T47D (cell line): ENCODE measurements around the gene NMT1.

Experiments used
- DNase-seq, 2 experiments: peaks; one replicate each; pipeline versions ENCODE4 v3.0.0 to v3.0.0-alpha.2; 2011 to 2012; ENCODE audit warnings: low read depth in 1 of 2, low spot score in 1 of 2
- JUND ChIP-seq: IDR thresholded peaks from 2 replicates; pipeline ENCODE4 v1.6.1; 2012; ENCODE audit warnings: low read depth
- in situ Hi-C: cut with HindIII; loops from 2 replicates; pipeline ENCODE4 v1.10.0; 2016; ENCODE audit warnings: low sequenced_read_pairs, low pct_unique_long_range_greater_than_20kb

NMT1 gene

DNA sequence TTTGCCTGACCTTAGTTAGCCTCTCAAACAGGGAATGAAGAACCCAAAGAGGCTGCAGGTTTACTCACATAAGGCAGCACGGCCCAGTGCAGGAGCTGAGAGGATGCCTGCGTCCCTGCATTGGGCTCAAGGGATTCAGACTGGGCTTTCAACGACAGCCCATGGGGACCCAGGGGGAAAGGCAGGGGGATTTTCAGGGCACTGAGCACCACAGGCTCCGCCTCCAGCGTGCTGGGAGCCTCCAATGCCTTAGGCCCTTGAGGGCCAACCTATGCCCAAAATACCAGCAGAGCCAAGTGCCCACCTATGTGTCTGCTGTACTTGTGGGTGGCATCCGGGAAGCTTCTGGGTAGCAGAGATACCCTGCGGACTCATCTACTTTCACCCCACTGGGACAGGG is 32.0 kb upstream of the NMT1 start:
- DNase-seq: no peak
- in situ Hi-C loops: no loop called here
- no peak for TF ChIP-seq JUND

DNA sequence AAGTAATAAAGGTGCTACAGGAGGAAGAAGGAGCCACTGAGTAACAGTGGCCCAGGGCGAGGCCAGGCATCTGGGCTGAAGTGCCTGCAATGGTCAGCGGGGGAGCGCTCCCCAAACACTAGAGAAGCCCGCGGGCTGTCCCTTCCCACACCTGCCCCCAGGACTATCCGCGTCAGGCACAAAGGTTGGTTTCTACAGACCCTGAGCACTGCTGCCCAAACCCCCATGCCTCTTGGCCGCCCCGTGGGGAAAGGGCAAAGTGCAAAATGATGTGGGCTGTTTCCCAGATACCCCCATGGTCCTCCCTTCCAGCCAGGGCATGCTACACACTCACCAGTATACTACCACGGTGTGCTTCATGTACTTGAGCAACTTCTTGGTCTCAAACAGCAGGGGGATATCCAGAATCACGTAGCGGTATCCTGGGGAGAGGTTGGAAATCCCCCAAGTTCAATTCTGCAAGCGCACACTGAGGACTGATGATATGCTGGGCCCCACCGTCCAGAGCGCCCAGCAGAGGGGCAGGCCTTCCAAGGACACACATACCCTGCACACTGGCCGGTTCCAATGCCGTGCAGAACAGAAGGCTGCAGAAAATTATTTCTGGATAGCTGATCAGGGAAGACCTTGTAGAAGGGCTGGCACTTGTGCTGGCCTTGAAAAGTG is 31.2 kb upstream of the NMT1 start:
- TF ChIP-seq JUND: no peak
- in situ Hi-C loops: no loop called here
- no peak for DNase-seq

DNA sequence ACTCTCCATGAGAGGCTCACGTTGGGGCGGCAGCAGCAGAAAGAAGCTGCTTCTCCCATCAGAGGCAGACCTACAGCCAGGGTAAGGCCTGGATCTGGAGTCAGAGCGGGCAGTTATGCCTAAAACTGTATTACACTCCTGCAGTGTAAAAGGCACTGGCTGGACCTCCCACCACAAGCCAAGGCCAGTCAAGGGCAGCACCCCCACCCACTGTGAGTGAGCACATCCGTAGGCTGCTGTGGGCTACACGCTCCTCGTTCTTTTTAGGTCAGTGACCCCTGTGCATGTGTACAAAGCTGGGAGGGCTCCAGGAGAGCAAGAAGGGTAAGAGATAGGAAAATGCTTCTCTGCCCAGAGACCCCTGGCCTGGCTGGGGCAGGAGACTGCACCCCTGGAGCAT is 30.4 kb upstream of the NMT1 start:
- in situ Hi-C loops: no loop called here
- no peak for DNase-seq
- TF ChIP-seq JUND: no peak

GRCh38 chr17:45031231-45032173 is 29.6 kb upstream of the NMT1 start:
- no peak for TF ChIP-seq JUND
- DNase-seq: no peak
- in situ Hi-C loops: no loop called here

- DNase-seq: no peak
- in situ Hi-C loops: no loop called here
- TF ChIP-seq JUND: no peak
These were observed 29.0 kb upstream of the NMT1 start for GRCh38 chr17:45032174-45032541.

GRCh38 chr17:45034599-45034998 is 26.5 kb upstream of the NMT1 start:
- in situ Hi-C loops: no loop called here
- no peak for TF ChIP-seq JUND
- no peak for DNase-seq

GRCh38 chr17:45035848-45036247 is 25.3 kb upstream of the NMT1 start:
- in situ Hi-C loops: no loop called here
- no peak for TF ChIP-seq JUND
- DNase-seq: no peak

DNA sequence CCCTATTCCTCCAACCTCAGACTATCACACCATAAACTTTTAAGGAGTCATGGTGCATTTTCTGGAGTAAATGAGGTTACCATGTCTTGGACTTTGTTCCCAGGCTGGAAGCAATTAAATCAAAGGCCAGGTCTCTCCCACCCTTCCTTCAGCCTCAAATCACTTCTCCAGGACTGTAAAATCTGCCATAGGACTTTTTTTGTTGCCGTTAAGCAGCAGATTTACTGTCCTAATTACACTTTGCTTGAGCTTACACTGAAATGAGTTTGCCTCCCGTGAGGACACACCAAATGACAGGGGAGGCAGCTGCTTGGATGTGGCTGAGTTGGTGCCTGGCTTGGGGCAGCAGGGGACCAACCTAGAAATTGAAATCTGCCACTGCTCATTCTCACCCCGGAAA is 24.4 kb upstream of the NMT1 start:
- DNase-seq: no peak
- in situ Hi-C loops: no loop called here
- no peak for TF ChIP-seq JUND

- no peak for TF ChIP-seq JUND
- in situ Hi-C loops: no loop called here
These were observed 22.1 kb upstream of the NMT1 start for GRCh38 chr17:45038728-45039634.

GRCh38 chr17:45040459-45040858 is 20.7 kb upstream of the NMT1 start:
- DNase-seq: peak in 1 of 2 experiments; percentile 80
- in situ Hi-C loops: no loop called here
- TF ChIP-seq JUND: no peak

More at GRCh38 chr17:45038728-45039634, 22.1 kb upstream of the NMT1 start:
- DNase-seq: no peak

DNA sequence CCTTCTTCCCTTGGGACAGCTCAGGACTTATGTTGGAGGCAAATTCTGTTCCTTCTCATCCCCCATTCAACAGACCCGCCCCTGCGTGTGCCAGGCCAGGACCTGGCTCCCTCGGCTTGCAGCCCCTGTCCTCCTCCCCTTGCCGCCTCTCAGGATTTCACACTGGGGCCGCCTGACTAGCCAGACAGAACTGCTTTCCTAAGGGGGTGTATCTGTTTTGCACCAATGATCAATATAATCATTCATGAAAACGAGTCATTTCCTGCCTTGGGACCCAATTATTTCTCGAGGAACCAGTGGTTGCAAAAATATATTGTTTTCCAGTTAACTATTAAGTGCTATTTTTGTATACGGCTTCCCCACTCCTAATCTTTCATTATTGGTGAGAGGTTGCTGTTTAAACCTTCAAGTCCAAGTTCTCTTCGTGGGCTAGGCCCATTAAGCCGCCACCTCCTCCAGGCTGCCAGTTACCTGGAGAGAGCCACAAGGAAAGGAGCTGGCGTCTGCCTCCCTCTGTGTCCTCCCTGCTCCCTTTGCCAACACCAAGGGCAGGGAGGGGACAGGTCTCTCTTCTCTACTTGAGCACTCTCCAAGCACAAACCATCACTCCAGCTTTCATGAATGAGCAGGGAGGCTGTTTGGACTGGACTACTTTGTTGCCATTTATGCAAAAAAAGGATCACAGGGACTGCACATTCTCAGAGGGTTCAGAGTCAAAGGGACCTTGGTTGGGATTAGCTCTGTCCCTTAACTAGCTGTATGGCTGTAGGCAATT is 18.6 kb upstream of the NMT1 start:
- no peak for TF ChIP-seq JUND

More for the DNA sequence above, 18.6 kb upstream of the NMT1 start:
- in situ Hi-C loops: no loop called here
- DNase-seq: no peak
